HG02588 (cell line): ENCODE results near the gene MCM3AP.
"Not testable (repeated sequence)": the region's sequence is repeated elsewhere in the genome, so short reads cannot be mapped to it uniquely, and the experiment has no call there.

Experiments
- ATAC-seq: cut with Tn5 transposase; IDR thresholded peaks from one replicate; pipeline ENCODE4 v1.9.1; 2021; ENCODE audit warnings: mild to moderate bottlenecking, moderate library complexity; ENCODE audit not compliant: unreplicated experiment

Gene MCM3AP

DNA sequence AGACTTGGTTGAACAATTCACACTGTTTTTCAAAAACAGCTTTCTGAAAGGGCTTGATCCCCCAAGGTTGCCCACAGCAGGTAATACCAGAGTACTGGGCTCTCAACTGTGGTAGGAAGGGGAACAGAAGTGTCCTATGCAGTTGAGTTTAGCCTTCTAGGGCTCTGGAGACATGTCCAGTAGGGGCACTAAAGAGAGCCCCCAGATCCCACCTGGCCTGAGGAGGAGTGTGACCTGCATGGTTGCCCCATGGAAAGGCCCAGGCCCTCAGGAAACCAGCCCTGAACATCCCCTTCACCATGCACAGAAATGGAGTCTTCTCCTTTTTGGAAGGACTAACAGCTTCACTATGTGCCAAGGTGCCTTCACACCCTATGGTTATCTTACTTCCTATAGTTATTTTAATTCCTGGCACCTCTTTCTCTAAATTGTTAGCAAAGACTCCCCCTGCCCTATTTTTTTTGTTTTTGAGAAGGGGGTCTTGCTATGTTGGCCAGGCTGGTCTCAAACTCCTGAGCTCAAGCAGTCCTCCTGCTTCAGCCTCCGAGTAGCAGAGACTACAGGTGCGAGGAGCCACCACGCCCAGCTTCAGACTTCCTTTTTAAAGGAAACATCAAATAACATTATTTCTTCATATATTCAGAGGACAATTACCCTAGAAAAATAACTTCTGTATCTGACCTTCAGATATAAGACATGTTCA is 40.0 kb downstream of the MCM3AP start:
- ATAC-seq = no peak

DNA sequence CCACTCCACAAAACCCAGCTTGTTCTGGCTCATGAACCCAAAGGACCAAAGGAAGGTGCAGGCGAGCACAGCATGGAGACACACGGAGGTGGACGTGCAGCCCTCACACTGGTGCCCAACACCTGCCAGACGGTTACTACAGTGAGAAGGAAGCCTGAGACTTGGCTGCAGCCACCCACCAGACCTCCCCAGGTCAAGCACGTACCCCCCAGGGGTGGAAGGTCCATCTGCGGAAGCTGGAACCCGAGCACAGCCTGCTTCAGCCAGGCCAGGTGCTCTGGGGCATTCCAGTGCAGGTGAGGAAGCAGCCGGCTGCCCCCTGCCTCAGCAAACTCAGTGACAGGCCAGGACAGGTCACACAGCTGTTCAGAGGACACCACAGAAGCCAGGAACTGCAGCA is 40.8 kb downstream of the MCM3AP start:
- no peak for ATAC-seq

DNA sequence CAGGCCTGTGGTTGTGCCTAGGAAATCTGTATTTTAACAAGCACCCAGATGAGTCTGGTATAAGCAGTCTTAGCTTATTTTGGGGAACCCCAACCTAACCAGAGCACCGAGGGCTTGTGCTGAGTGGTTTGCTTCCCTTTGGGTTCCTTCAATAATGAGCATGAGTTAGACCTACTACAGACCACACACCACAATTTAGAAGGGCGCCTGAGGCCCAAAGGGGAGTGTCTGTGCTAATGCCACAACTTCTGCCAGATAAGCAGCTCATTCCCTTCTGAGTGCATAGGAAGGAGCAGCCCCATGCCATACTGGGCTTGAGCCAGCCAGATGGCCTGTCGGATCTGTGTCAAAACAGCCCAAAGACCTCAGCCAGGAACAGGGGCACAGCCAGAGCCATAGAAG is 41.5 kb downstream of the MCM3AP start:
- no peak for ATAC-seq

DNA sequence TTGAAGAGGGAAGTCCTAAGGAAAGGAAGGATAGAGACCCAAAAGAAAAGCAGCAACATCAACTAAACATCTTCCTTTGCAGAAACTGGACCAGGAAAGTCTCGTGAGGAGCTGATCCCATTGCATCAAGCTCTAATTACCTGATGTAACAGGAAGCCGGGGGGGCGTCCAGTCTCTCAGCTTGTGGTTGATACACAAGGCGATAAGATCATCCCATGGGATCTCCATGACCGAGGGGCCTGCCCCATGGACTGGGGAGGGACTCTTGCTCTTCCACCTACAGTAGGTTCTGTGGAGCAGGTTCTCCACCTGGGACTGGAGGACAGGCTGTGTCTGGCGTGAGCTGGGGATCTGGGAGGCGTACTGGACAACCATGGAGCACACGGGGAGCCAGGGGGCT is 42.1 kb downstream of the MCM3AP start:
- ATAC-seq = no peak

DNA sequence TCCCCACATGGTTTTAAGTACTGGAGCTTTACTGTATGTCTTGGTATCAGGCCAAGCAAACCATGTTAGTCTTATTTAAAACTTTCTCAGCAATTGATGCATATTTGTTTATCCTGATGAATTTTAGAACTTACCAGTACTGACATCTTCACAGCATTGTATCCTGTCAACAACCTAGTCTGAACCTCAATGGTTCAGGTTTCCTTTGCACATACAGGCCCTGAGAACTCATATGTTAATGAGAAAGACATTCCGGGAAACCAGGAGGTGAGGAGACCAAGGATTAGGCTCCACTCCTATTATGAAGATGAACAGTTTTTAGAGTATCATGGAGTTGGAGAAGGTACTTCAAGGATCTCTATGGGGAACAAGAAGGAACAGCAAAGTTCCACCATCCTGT is 43.8 kb downstream of the MCM3AP start:
- ATAC-seq = not testable (repeated sequence)

DNA sequence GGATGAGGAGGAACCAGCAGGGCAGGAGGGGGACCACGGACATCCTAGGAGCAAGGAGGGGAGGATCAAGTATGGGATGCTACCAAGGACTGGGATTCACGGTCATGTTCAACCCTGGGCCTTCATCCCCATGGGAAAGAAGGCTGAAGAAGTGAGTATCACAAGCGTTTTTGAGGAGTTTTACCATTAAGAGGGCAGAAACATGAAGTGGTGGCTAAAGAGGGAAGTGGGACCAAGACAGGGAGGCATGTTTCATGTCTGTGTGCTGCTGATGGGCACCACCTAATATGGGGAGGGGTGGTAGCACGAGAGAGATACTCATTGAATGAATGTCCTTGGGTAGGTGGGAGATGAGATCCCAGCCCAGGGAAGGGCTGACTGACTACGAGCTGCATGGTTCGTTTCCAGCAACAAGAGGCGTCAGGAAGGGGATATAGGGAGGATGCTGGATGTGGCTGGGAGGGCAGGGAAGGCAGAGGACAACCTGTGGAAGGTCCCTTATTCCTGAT is 45.5 kb downstream of the MCM3AP start:
- ATAC-seq = no peak

DNA sequence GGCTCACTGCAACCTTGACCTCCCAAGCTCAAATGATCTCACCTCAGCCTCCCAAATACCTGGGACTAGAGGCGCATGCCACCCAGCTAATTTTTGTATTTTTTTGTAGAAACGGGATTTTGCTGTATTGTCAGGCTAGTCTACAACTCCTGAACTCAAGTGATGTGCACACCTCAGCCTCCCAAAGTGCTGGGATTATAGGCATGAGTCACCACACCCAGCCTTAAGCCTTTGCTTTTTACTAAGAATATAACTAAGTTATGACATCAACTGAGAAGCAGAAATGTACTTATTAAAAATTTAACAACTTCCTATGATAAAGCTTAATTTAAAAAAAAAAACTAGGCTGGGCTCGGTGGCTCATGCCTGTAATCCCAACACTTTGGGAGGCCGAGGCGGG is 47.9 kb downstream of the MCM3AP start:
- ATAC-seq = no peak

DNA sequence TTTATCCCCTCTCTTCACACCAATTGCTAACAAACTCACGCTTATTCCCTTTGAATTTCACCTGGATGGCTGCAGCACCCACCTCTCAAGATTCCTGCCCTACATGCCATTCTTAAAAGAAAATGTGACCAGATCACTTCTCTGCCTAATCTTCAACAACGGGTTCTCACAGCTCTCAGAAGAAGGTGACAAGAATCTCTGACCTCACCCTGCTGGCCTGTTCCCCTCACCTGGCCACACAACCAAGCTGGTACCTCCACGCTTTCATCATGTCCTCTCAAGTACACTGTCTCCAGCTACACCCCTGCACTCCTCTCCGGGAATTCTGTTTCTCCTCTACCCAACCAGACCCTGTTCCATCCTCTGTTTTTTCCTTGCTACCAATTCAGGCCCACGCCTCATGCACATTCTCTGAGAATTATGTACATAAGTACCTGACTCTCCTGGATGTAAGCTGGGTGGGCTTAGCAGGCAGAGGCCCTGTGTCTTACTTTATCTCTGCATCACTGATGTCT is 50.9 kb downstream of the MCM3AP start:
- no peak for ATAC-seq

DNA sequence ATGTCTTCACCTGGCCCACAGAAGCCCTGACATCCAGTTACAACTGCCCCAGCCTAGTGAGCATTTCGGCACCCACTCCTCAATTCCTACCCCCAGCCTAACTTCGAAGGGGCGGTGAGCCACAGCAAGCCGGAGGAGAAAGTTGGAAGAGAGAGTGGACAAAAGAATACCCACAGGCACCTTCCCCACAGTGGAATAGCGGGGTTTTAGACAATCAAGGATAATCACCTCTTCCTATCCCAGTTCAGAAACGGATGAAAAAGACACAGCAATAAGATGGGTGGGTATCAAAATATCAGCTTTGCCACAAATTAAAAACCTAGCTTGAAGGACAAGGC is 55.5 kb downstream of the MCM3AP start:
- no peak for ATAC-seq

DNA sequence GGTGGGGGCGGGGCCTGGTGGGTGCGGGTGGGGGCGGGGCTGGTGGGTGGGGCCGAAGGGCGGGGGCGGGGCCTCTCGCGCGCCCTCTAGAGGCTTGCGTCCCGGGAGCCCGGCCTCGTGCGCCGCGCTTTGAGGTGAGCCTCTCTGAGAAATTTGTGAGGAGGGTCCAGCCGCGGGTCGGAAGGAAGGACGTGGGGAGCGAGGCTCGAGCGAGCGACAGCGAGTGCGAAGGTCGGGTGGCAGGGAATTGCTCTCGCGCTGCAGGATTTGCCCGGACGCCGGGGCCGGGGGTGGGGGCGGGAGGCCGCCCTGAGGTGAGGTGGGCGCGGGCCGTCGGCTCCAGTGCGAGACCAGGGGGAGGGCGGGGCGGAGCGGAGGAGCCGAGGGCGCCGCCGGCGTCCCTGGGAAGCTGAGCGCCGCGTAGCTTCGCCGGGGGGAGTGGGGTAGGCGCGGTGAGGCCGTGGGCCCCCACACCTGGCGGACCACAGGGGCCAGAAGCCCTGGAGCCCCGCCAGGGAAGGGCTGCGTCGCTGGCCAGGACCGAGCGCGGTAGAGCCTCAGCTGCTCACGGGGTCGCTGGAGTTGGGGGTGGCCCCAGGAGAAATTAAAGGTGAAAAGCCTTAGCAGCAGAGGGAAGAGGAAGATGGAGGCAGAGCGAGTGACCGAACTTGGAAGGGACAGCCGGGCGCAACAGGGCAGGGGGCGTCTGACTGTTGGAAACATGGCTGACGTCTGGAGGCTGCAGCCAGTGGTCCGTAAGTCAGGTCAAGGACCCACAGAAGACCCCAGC is 56.1 kb downstream of the MCM3AP start:
- peak; percentile 22 for ATAC-seq

DNA sequence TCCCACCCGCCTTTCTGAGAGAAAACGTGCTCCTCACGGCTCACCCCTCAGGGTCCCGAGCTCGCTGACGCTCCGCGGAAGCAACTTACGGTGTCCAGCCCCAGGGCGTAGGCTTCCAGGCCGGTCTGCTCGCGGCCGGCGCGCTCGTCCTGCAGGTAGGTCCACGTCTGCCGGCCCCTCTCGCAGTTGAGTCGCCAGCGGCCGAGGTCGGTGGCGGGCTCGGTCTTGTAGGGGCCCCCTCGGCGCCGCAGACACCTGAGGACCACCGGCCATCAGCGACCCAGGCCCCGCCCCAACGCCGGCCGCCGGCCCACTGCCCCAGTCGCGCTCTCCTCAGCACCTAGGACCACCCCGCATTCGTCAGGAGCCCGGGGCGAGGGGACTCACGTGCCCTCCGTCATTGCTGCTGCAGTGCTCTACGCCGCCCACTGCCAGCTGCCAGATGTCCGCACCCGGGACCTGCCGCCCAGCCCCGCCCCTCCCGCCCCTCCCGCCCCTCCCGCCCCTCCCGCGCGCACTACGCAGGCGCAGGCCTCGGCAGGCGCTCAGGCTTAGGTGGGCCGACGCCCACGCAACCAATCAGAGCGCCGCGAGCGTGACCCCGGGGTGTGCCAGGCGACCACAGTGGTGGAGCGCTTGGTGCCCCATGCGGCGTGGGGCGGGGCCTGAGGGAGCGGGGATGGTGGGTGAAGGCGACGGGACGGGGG is 56.9 kb downstream of the MCM3AP start, which contains the start of gene LSS:
Gene LSS (minus strand): TSS at position 430 of the 707 bp plus-strand sequence. CDS start 29 bp downstream, at position 401.
- ATAC-seq = peak; percentile 77

DNA sequence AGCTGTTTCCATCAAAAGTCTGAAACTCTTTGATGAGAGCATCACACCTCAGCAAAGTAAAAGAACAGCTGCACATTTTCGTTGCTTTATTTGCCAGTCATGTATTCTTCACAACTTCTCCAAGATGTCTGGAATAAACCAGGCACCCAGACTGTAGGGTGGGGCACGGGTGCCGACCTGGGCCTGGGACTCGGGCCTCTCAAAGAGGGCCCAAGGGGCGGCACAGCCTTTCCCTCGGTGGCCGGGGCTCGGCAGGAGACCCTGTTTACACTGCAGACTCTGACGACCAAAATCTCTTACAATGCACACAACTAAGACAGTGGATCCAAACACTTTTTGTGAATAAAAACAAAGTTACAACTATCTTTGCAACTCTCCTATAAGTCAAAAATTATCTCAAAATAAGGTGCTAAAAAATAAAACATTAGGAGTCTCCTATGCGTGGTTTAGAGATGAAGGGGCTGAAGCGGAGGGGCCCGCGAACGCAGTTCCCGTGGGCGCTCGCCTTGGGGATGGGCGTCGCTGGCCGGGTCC is 57.5 kb downstream of the MCM3AP start:
- no peak for ATAC-seq

DNA sequence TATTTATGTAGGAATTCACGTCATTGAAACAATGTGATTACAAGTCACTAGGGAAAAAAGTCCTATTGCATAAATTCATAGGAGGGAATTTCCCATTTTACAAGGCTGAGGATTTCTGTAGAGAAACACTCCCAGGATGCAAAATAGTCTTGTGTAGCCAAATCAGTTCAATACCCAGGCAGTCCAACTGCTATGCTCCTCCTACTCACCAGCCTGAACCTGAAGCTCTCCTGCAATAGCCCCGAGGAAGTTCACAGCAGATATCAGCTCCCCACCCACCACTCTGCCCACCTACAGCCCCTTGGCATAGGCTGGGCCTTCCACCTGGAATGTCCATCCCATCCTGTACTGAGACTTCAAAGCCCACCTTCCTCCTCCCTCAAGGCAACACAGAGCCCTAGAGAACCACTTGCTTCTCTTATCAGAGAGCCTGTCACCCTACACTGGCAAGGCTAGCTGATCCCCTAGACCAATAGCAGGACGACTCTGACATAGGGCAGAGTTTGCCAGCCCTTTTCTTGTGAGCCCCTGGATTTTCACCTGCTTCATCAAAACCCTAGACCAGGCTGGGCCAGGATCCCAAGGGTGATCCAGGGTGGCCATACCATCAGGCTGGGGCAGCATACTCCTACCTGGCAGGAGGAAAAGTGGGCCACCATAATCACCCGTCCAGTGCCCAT is 58.4 kb downstream of the MCM3AP start:
- no peak for ATAC-seq

DNA sequence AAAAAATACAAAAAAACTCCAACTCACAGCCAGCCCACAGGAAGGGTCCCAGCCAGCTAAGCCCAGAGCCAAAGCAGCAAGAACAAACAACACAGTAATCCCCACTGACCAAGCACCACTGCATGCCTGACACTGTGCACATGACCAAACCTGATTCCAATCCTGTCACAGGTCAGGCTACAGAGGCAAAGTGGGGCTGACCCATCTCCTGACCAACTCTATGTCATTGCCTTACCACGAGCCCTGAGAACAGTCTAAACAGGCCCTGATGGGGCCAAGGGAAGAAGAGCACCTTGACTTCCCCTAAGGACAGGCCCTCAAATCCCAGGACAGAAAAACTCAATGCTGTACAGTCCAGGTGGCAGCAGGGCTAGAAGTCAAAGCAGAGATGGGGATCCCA is 59.3 kb downstream of the MCM3AP start:
- ATAC-seq = no peak

DNA sequence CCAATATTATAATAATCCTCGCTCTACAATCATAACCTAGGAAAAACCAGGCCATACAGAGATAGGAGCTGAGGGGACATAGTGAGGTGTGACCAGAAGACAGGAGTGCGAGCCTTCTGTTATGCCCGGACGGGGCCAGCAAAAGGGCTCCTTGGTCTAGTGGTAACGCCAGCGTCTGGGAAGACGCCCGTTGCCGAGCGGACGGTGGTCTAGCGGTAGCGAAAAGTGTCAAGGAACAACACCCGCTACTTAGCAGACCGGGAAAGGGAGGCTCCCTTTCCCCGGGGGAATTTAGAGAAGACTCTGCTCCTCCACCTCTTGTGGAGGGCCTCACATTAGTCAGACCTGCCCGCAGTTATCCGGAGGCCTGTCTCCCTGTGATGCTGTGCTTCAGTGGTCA is 61.8 kb downstream of the MCM3AP start:
- not testable (repeated sequence) for ATAC-seq

DNA sequence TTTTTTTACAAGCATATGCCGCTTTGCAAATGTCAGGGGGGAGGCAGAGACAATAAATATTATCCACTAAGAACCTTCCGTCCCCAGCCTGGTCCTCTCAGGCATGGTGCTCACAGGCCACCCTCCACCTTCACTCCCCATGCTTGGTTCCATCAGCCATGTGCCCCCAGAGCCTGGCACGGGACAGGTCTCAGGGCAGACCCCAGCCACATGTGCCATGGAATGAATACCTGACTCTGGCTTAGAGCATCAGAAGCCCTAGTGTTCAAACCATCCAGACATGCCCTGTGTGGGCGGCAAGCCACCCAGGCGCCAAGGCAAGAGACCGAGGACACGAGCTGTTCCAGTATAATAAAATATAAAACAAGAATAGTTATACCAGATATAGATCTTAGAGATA is 62.2 kb downstream of the MCM3AP start:
- no peak for ATAC-seq

DNA sequence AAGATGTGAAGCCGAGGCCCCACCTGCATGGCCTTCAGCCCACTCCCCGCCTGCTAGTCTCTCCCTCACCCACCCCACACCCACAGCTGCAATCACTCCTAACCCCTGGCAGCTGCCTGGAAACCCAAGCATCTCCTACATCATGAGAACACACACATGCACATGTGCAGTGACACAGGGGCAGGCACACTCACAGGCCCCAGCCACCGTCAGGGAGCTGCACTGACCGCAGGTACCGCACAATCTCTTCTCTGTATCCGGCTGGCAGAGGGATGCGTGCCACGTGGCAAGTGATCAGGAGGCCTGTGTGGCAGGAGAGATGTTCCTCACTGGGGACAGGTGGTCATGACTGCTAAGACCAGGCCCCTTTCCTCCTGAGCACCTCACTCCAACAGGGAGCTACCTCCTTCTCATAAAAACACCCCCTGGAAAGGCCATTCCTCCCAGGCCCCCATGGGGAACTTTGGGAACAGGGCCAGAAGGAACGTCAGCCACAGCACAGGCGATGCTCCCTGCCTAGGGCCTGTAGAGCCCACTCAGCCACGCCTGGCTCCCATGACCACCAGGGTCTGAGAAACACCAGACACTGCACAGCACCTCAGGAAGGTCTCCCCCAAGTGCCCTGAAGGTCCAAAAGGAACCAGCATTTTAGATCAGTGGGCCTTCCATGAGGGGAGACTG is 62.8 kb downstream of the MCM3AP start:
- ATAC-seq = no peak

DNA sequence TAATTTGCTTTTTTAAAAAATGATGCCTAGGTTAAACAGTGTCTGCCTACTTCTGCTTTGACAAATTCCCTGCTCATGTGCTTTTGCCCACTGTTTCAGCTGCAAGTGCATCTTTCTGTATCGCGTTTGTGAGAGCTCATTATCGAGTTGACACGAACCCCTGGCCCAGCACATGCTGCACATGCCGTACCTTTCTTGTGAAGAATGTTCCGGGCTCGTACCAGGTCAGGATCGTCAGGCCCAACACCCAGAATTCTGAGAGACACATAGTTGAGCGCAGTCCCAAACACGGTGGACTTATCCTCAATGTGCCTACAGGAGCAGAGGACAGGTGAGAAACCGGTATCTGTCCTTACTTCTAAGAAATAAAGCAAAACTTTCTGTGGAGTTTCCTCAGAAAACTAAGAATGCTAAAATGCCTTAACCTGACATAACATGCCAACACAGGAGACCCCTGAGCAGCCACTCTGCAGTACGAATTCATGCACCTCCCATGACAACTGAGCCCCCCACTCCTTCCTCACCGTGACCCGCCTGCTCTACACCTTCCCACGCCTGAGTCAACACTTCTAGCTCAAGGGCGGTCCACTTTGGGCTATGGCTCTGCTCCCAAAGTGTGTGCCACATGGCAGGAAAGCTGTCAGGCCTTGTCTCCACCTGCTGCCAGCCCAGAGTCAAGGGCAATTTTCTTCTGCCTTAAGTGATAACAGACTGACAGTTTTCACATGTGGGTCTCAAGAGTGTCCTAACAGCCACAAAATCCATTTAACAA is 63.6 kb downstream of the MCM3AP start:
- ATAC-seq = no peak

DNA sequence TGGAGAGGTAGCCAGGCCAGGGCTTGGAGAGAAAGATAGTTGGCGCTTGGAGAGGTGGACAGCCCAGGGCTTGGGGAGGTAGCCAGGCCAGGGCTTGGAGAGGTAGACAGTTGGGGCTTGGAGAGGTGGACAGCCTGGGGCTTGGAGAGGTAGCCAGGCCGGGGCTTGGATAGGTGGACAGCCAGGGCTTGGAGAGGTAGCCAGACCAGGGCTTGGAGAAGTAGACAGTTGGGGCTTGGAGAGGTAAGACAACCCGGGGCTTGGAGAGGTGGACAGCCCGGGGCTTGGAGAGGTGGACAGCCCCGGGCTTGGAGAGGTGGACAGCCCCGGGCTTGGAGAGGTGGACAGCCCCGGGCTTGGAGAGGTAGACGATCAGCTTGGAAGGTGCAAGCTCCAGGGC is 64.6 kb downstream of the MCM3AP start:
- no peak for ATAC-seq
